AG08395 (cell line): ENCODE measurements around the gene CXXC5.
A peak's percentile ranks its signal among the peaks of the same experiment; 100 is the strongest.
"Not testable (repeated sequence)": the region's sequence is repeated elsewhere in the genome, so short reads cannot be mapped to it uniquely, and the experiment has no call there.

ENCODE experiments used
- DNase-seq: peaks from one replicate; pipeline ENCODE4 v3.0.0; 2012; ENCODE audit warnings: mixed read lengths, low spot score

Gene CXXC5

GRCh38 chr5:139648205-139649081 is at the start of gene CXXC5:
TSS of gene CXXC5 (plus strand) at chr5:139648349. CDS start at chr5:139680524, 32,175 bp downstream.
- peak; percentile 90 for DNase-seq

GRCh38 chr5:139598601-139598965 is 49.6 kb upstream of the CXXC5 start:
- not testable (repeated sequence) for DNase-seq

- DNase-seq: no peak
Observed at GRCh38 chr5:139600336-139600949, 47.7 kb upstream of the CXXC5 start.

DNA sequence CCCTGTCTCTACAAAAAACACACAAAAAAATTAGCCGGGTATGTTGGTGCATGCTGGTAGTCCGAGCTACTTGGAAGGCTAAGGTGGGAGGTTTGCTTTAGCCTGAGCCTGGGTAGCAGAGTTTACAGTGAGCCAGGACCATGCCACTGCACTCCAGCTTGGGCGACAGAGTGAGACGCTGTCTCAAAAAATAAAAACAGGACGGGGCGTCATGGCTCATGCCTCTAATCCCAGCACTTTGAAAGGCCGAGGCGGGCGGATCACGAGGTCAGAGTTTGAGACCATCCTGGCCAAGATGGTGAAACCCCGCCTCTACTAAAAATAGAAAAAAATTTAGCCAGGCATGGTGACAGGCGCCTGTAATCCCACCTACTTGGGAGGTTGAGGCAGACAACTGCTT is 46.7 kb upstream of the CXXC5 start:
- DNase-seq: no peak

- DNase-seq: not testable (repeated sequence)
Observed at GRCh38 chr5:139601948-139602347, 46.2 kb upstream of the CXXC5 start.

DNA sequence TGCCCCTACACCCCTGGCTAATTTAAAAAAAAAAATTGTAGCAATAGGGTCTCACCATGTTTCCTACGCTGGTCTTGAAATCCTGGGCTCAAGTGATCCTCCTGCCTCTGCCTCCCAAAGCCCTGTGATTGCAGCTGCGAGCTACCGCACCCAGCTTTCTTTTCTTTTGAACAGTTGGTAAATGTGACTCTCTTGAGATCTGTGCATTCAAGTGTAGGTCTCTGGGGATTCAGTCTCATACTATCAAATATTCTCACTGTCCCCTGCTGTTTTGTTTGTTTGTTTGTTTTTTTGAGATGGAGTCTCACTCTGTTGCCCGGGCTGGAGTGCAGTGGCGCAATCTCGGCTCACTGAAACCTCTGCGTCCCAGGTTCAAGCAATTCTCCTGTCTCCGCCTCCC is 42.3 kb upstream of the CXXC5 start:
- no peak for DNase-seq

DNA sequence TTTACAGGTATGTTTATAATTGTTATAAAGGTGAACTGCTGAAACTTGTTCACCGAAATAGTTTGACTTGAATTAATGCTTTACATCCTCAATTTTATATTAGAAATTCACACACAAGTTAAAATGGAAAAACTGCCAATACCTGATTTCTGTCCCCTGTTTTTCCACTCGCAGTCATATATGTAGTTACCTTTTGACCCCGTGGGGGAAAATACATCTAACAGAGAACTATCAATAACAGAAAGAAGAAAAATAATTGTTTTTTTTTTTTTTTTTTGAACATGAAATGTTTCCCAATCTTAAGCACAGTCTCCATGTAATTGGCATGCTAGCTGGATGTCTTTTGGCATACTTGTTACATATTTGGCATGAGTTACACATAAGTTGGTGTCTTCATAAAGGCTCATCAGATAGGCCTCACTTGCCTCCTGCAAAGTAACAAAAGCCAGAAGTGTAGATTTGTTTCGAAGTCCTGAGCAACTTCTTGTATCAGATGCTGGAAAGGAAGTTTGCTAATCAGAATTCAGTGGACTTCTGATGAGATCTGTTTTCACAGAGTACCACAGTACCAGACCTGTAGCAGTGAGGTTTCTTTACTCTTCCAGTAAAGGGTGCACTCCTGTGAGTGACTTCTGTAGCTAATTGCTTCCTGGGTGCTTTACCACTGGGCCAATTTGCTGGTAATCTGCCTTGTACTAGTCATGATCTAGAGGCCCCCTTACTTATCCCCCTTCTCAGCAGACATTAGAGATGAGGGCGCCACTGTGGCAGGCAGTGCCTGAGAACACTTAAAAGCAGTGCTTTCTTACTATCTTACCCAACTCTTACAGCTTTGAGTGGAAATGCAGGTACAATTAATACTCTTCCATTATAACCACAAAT is 36.2 kb upstream of the CXXC5 start:
- DNase-seq: no peak

GRCh38 chr5:139619861-139620260 is 28.3 kb upstream of the CXXC5 start:
- DNase-seq: no peak

- DNase-seq: not testable (repeated sequence)
Observed at GRCh38 chr5:139625398-139625797, 22.8 kb upstream of the CXXC5 start.

DNA sequence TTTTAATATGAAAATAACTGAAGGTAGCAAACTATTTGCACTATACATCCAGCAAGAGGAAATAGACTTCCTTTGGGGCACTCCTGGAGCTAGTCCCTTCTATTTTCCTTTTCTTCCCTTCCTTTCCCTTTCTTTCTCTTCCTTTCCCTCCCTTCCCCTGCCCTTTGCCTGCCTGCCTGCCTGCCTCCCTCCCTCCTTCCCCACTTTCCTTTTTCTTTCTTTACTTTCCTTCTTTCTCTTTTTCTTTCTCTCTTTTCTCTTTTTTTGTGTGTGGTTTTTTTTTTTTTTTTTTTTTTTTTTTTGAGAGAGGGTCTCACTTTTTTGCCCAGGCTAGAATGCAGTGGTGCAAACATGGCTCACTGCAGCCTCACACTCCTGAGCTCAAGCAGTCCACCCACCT is 17.3 kb upstream of the CXXC5 start:
- no peak for DNase-seq

DNA sequence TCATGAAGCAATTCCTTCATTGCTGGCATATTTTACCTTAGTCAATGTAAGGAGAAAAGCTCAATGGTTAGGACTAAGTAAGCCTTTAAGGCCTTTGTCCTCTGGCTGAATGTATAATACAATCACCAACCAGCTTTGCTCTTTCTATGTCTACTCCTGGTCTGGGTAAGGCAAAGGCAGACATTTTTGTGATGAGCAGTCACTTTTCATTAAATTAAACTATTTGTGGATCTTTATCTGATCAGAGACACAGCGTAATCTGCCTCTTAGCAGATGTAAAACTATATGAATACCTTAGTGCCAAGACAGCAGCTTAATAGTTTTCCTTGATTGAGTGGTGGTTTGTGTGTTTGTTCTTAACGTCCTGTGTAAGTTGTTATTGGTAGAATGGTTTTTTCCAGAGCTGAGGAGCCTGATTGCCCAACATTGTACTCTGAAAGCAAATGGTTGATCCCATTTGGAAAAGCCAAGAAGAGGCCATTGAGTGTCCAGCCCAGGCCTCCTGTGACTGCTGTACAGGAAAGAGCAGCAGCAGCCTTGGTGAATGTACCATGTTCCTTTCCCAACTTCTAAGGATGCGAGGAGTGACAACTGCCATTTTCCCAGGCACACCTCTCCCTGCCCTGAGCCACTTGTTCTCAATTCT is 16.5 kb upstream of the CXXC5 start:
- no peak for DNase-seq

DNA sequence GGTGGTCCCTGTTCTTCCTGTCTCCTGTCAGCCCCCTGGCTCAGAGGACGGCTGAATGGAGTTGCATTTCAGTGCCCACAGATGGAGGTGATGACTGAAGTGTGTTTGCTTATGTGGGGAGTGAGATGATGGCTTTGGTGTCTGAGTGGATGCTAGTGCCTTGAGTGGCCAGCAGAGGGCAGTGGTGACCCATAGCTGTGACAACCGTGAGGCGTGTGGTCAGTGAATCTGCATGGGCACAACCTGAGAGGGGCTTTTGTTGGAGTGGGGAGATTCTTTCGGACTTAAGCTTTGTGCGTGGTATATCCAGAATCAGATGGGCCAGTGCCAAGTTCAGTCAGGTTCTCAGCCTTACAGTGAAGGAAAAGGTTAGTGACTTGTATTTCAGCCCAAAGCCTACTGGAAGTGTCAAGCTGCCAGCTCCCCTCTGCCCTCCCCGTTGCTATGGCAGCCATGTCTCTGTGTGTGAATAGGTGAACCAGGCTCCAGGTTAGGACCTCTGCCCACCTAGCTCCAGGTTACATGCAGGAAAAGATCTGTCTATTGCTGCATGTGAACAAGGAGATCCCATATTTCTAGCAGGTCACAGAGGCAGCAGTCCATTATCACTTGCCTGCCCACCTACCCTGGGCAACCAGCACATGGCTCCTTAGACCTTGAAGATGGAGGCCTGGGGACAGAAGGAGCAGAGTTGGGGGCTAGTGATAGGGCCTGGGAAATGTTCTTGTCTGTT is 14.7 kb upstream of the CXXC5 start:
- DNase-seq: peak; percentile 80

DNA sequence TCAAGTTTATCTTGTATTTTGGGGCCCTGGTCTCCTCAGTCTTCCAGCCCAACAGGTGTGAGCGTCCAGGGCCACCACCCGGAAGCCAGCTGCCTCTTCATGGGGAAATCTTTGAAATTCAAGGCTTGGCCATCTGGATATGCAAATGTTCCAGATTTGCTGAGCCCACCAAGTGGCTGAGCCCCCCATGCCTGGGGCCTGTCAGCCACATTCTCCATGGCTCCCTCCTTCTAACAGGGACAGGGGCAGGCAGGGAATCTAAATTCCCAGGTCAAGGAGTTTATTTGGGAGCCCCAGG is 14.2 kb upstream of the CXXC5 start:
- DNase-seq: no peak

DNA sequence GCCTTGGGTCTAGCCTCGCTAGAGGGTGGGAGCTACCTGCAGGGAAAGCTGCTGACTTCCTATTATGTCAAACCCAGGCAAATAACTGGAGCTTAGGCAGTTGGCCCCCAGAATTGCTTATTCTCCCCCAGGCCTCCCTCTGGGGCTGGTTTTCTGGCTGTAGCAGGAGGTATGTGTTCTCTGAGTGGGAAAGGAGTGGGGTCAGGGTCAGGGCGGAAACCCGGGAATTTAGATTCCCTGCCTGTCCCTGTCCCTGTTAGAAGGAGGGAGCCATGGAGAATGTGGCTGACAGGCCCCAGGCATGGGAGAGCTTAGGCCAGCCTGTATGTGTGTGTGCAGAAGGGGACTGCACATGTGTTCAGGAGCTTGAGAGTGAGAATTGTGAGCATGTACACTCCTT is 13.6 kb upstream of the CXXC5 start:
- DNase-seq: no peak

DNA sequence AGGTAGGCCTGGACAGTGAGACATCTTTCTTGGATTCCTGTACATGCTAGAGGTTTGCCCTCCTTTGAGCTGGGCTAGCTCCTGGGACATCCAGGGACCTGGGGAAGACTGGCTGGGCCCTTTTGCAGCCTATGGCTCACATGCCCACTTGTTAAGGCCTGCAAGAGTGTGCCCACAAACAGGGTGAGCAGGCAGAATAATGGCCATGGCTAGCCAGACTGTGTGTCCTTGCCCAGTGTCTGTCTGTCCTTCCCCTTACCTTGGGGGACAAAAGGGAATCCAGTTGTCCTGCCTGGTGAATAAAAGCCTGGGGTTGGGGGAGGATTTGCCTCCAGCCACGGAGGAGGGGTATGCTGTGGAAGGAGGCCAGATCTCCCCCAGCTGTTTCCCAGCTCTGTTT is 13.0 kb upstream of the CXXC5 start:
- no peak for DNase-seq

- peak; percentile 89 for DNase-seq
Observed at GRCh38 chr5:139635606-139636206, 12.4 kb upstream of the CXXC5 start.

DNA sequence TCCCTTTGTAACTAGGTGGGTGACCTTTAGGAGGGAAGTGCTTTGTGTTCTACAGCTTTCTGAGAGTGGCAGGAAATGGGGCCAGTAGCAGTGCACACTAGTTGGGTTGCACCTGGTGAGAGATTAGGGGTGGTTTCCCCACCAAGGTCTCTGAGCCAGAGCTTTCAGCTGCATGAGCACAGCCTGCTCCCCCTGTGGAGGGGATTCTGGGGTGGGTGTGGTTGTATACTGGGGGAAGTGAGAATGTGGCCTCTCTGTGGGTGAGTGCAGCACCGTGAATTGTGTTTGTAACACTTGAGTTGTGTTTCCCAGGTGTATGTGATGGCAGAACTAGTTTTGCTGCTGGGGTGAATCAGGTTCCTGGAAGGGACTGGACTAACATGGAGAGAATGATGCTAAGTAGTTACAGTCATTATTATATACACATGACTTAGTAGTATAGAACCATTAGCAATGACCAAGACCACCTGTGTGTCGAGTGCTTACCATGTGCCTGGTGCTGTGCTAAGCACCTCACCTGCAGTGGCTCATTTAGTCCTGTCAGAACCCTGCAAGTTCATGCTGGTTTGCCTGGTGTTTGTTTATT is 11.8 kb upstream of the CXXC5 start:
- DNase-seq: no peak

GRCh38 chr5:139636975-139637408 is 11.2 kb upstream of the CXXC5 start:
- DNase-seq: peak; percentile 32

GRCh38 chr5:139637438-139638089 is 10.6 kb upstream of the CXXC5 start:
- DNase-seq: peak; percentile 92

- DNase-seq: peak; percentile 90
Observed at GRCh38 chr5:139638090-139638735, 9.9 kb upstream of the CXXC5 start.
